HG03558 (cell line): Measurements from ENCODE around the gene ORAI2.
"Not testable (repeated sequence)": the region's sequence is repeated elsewhere in the genome, so short reads cannot be mapped to it uniquely, and the experiment has no call there.

Source experiments
- ATAC-seq: cut with Tn5 transposase; IDR thresholded peaks from one replicate; pipeline ENCODE4 v1.9.1; 2021; ENCODE audit warnings: moderate number of reproducible peaks; ENCODE audit not compliant: unreplicated experiment; ENCODE audit errors: extremely low read depth

Gene ORAI2

DNA sequence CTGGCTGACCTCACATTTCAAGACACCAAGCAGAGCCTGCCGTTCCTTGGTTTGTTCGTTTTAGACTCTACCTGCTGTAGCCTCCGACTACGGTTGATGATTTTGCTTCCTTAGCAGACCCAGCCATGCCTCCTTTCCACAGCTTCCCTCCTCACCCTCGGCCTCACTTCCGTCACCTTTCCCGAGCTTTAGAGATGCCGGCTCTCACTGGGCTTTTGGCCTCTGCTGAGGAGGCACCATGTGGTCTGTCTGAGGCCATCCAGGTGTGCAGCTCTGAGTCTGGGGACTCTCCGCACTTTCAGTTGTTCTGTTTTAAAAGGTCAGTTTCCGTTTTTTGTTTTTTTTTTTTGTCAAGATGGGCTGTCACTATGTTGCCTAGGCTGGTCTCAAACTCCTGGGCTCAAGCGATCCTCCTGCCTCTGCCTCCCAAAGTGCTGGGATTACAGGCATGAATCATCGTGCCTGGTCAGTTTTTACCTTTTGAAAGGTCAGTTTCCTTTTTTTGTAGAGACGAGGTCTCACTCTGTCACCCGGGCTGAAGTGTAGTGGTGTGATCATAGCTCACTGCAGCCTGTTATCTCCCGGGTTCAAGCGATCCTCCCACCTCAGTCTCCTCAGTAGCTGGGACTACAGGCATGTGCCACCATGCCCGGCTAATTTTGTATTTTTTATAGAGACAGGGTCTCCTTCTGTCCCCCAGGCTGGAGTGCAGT is 11.7 kb downstream of the ORAI2 start:
- peak; percentile 30 for ATAC-seq

GRCh38 chr7:102445674-102446071 is 12.3 kb downstream of the ORAI2 start:
- no peak for ATAC-seq

GRCh38 chr7:102446387-102447156 is 13.2 kb downstream of the ORAI2 start:
- no peak for ATAC-seq

- ATAC-seq: no peak
These were observed 13.9 kb downstream of the ORAI2 start for GRCh38 chr7:102447311-102447710.

GRCh38 chr7:102449136-102449535 is 15.8 kb downstream of the ORAI2 start:
- ATAC-seq: no peak

DNA sequence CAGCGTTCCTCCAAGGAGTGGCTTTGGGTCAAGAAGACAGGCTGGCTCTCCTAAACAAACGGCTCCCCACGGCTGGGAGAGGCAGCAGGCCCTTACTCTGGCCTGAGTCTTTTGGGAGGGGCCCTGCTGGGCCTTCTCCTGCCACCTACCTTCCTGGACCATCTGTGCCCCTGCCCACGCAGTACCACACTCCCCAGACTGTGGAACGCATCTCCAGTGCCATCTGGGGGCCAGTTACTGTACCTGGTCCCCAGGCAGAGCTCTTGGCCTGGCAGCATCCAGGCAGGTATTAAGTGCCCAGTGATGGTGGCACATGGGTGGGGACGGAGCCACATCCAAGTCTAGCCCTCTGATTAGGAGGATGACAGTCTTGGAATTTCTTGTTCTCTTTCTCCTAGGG is 16.9 kb downstream of the ORAI2 start:
- ATAC-seq: no peak

DNA sequence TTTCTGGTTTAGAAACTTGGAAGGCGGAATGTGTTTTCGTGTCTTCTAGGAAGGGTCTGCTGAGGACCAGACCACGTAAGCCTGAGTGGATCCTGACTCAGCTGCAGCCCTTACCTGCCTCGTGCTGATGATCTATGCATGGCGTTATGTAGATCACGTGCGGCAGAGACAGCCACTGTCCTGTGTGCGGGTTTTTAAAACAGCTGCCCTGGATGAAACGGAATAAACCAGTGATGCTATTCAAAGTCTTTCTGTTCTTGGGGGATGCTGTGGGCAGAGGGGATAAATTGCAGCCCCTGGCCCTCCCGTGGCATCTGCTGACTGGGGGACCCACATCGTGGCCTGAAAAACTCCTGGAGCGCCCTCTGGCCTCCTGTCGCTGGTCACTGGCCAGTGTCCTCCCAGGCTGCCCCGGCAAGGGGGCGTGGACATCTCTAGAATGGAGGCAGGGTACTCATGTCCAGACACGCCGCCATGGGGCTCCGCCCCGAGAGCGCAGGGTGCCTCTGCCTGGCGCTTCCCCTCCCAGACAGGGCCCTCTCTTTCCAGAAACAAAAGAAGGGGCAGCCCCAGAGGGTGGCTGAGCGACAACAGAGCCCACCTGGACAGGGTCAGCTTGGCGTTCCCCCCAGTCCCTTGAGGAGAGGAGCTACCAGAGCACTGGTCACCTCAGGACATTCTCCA is 18.1 kb downstream of the ORAI2 start:
- ATAC-seq: no peak

DNA sequence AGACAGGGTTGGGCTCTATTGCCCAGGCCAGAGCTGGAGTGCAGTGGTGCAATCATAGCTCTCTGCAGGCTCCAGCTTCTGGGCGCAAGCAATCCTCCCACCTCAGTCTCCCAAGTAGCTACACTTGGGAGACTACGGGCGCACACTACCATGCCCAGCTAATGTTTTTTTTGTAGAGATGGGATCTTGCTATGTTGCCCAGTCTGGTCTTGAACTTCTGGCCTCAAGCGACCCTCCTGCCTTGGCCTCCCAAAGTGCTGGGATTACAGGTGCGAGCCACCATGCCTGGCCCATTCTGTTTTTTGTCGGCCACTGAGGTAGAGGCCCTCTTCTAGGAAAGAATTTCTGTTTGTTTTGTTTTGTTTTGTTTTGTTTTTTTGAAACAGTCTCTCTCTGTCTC is 19.1 kb downstream of the ORAI2 start:
- no peak for ATAC-seq

DNA sequence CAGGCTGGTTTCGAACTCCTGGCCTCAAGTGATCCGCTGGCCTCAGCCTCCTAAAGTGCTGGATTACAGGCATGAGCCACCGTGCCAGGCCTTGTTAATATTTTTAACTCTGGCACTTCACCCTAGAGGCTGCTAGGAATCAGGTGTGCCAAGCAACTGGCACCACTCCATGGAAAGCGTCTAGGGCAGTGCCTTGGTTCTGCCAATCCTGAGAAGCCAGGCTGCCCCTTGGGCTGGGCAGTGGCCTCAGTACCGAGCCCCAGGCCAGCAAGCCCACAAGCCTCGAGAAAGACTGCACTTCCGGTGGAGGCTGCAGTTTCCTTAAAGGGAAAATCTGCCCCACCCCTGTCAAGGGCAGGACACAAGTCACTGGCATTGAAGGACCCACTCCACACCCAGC is 19.9 kb downstream of the ORAI2 start:
- ATAC-seq: no peak

DNA sequence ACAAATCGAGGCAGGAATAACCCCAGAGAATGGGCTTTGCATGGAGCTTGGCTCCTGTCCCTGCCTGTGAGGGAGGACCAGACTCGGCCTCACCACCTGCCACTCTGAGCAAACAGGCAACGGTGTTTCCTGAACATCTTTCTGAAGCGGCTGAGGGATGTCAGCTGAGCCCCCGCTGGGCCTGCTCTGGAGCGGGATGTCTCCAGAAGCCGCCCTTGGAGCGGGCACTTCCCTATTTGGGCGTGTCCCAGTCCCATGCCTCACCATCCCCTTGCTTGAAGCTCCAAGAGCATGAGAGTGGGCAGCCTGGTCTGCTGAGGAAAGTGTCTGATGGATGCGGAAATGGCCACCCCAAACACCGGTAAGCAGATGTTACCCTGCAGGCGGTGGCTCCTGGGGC is 21.1 kb downstream of the ORAI2 start:
- ATAC-seq: no peak

DNA sequence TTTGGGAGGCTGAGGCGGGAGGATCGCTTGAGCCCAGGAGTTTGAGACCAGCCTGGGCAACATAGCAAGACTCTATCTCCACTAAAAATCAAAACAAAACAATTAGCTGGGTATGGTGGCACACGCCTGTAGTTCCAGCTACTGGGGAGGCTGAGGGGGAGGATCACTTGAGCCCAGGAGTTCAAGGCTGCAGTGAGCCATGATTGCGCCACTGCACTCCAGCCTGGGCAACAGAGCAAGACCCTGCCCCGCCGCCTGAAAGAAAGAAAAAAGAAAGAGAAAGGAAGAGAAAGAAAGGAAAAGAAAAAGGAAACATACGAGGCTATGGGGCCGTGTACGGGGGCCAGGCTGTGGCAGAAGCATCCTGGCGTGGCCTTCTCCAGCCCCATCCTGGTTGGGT is 21.6 kb downstream of the ORAI2 start:
- ATAC-seq: not testable (repeated sequence)

GRCh38 chr7:102455596-102455995 is 22.2 kb downstream of the ORAI2 start:
- no peak for ATAC-seq

DNA sequence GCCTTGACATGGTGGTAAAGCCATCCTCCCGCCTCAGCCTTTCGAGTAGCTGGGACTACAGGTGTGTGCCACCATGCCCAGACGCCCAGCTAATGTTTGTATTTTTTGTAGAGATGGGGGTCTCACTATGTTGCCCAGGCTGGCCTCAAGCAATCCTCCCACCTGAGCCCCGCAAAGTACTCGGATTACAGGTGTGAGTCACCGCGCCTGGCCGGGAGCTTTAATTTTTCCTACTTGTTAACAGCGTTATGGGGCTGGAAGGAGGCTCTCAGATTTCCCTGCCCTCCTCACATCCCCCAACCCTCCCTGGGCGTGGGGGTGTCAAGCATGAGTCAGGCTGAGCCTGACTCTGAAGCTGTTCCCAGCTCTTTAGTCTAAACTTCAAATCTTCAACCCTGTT is 23.0 kb downstream of the ORAI2 start:
- ATAC-seq: no peak

GRCh38 chr7:102457352-102457924 is 24.1 kb downstream of the ORAI2 start:
- no peak for ATAC-seq

DNA sequence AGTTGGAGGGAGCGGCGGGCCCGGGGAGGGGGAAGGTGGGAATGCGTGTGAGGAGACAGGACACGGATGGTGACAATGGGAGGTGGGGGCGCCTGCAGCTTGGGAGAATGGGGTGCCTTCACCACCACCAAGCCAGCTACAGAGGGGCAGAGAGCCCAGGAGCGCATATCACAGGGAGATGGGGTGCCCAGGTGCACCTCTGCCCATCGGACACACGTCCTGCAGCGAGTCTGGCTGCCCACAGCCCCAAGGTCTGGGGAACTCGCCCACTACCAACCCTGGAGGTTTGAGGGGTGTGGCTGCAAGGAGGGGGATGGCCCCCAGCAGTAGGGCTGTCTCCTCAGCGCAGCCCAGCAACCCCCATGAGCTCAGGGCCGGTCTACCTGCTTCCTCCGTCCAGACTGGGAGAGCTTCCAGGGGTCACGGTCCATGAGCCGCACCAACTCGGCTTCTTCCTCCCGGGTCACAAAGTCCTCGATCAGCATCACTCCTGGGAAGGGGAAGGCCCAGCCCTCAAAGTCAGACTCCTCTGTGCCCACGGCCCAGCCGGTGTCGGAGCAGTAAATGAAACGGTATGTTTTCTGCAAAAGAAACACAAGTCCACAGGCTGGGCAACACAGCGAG is 26.0 kb downstream of the ORAI2 start:
- ATAC-seq: no peak

- ATAC-seq: no peak
These were observed 27.1 kb downstream of the ORAI2 start for GRCh38 chr7:102460467-102460866.

- no peak for ATAC-seq
These were observed 30.6 kb downstream of the ORAI2 start for GRCh38 chr7:102463841-102464576.

GRCh38 chr7:102464577-102465280 is 31.4 kb downstream of the ORAI2 start, which contains the start of the genes ALKBH4 and LRWD1:
Gene ALKBH4 (minus strand): TSS chr7:102464863. CDS start chr7:102464836, 27 bp downstream.
Gene LRWD1 (plus strand): TSS chr7:102464984. CDS start chr7:102465081, 97 bp downstream.
- ATAC-seq: peak; percentile 85

DNA sequence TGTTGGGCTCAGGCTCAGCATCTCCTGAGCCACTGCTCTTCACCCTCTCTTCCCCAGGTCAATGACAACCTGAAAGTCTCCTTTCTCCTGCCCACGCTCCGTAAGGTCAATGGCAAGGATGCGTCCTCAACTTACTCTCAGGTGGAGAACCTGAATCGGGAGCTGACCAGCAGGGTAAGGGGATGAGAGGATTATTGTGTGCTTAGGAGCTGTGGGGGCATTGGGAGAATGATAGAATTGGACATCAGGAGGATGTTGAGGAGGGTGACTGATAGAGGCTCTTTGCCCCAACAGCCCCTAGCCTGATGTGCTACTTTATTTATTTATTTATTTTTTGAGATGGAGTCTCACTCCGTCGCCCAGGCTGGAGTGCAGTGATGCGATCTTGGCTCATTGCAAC is 32.7 kb downstream of the ORAI2 start:
- no peak for ATAC-seq
